Measurements from ENCODE around the gene REXO4.

Gene REXO4

GRCh38 chr9:133429214-133429613, 11.4 kb upstream of the REXO4 start:
- no peak overlapping the region for H3K4me3 ChIP-seq (replicated peaks; ENCODE audit: low read depth, low read length)
- DNase-seq (ENCODE audit: low read depth): no peak
- no peak for TF ChIP-seq CTCF (IDR thresholded peaks at IDR 0.05; ENCODE audit: low read length, missing control alignments)

GRCh38 chr9:133428617-133429101, 10.8 kb upstream of the REXO4 start:
- DNase-seq (ENCODE audit: low read depth): no peak
- TF ChIP-seq CTCF (IDR thresholded peaks at IDR 0.05; ENCODE audit: low read length, missing control alignments): no peak
- no peak overlapping the region for H3K4me3 ChIP-seq (replicated peaks; ENCODE audit: low read depth, low read length)

GRCh38 chr9:133427658-133428348, 10.0 kb upstream of the REXO4 start:
- DNase-seq (ENCODE audit: low read depth): no peak
- TF ChIP-seq CTCF (IDR thresholded peaks at IDR 0.05; ENCODE audit: low read length, missing control alignments): no peak
- no peak overlapping the region for H3K4me3 ChIP-seq (replicated peaks; ENCODE audit: low read depth, low read length)

- TF ChIP-seq CTCF (IDR thresholded peaks at IDR 0.05; ENCODE audit: low read length, missing control alignments): no peak
- H3K4me3 ChIP-seq (replicated peaks; ENCODE audit: low read depth, low read length): no peak overlapping the region
- no peak for DNase-seq (ENCODE audit: low read depth)
Measured at GRCh38 chr9:133426011-133426410, 8.2 kb upstream of the REXO4 start.

GRCh38 chr9:133425049-133425632, 7.3 kb upstream of the REXO4 start:
- no peak for DNase-seq (ENCODE audit: low read depth)
- no peak for TF ChIP-seq CTCF (IDR thresholded peaks at IDR 0.05; ENCODE audit: low read length, missing control alignments)
- H3K4me3 ChIP-seq (replicated peaks; ENCODE audit: low read depth, low read length): no peak overlapping the region

- H3K4me3 ChIP-seq (replicated peaks; ENCODE audit: low read depth, low read length): no peak overlapping the region
- DNase-seq (ENCODE audit: low read depth): no peak
- no peak for TF ChIP-seq CTCF (IDR thresholded peaks at IDR 0.05; ENCODE audit: low read length, missing control alignments)
Measured at GRCh38 chr9:133424187-133424586, 6.4 kb upstream of the REXO4 start.

GRCh38 chr9:133423216-133423615, 5.4 kb upstream of the REXO4 start:
- DNase-seq (ENCODE audit: low read depth): no peak
- no peak overlapping the region for H3K4me3 ChIP-seq (replicated peaks; ENCODE audit: low read depth, low read length)
- no peak for TF ChIP-seq CTCF (IDR thresholded peaks at IDR 0.05; ENCODE audit: low read length, missing control alignments)

Data from fibroblast of pulmonary artery (primary cell).